Measurements from ENCODE around the gene PRXL2B.
"Not testable (repeated sequence)": the region's sequence is repeated elsewhere in the genome, so short reads cannot be mapped to it uniquely, and the experiment has no call there.

The PRXL2B gene

DNA sequence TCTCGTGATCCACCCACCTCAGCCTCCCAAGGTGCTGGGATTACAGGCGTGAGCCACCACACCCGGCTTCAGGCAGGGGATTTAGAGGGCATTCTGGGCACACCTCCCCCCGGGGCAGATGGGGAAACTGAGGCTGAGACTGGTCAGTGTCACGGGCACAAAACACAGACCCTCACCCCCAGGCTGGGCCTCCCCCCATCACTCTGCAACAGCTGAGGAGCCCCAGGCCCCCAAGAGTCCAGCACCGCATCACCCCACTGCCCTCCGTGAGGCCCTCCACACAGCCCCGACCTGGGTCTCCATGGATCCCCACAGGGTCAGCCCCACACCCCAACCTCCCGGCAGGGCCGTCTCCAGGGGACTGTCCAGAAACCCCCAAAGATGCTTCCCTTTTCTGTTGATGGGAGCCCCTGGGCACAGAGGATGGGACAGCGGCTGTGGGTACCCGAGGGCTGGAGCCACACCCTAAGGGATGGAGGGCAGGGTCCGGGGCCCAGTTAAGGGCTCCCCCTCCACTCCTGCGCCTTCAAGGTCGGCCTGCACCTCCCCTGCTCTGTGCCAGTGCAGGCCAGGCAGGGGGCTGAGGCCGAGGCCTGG, 19.4 kb upstream of the PRXL2B start:
- H3K36me3 Mint-ChIP-seq = peaks cover 2% of the 10 kb centered on the region
- H3K27me3 Mint-ChIP-seq = no peaks in the 10 kb centered on the region
- H3K27ac Mint-ChIP-seq = no peak overlapping the region
- no peaks in the 10 kb centered on the region for H3K4me1 Mint-ChIP-seq (ENCODE audit: low read depth)
- H3K9me3 Mint-ChIP-seq (ENCODE audit: low read depth) = no peaks in the 10 kb centered on the region
- H3K4me3 Mint-ChIP-seq = no peak overlapping the region

GRCh38 chr1:2568187-2568816, 18.3 kb upstream of the PRXL2B start:
- not testable (repeated sequence) for H3K27me3 Mint-ChIP-seq; H3K4me3 Mint-ChIP-seq; H3K36me3 Mint-ChIP-seq; H3K9me3 Mint-ChIP-seq (ENCODE audit: low read depth); H3K27ac Mint-ChIP-seq; H3K4me1 Mint-ChIP-seq (ENCODE audit: low read depth)

DNA sequence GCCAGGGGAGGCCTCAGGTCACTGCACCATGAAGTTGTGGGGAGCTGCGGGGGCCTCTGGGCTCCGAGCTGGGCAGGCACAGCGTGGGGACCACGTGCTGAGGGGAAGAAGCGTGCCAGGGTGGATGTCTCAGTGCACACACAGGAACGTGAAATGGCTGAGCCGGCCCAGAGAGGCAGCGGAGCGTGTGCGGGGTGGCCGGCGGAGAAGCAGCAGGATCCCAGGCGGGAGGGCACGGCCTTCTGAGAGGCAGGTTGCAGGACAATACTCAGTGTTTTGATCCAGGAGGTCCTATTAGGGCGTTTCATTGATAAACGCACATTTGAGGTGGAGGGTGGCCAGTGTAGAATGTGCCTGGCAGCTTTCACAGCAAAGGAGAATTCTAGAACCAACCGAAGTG, 17.5 kb upstream of the PRXL2B start:
- Mint-ChIP-seq H3K36me3 (peaks cover 2% of the 10 kb centered on the region), H3K9me3 (ENCODE audit: low read depth) (peaks cover 5% of the 10 kb centered on the region), H3K27ac (no peak overlapping the region), H3K4me1 (ENCODE audit: low read depth) (peaks cover under 1% of the 10 kb centered on the region), H3K4me3 (no peak overlapping the region), H3K27me3 (no peaks in the 10 kb centered on the region)

DNA sequence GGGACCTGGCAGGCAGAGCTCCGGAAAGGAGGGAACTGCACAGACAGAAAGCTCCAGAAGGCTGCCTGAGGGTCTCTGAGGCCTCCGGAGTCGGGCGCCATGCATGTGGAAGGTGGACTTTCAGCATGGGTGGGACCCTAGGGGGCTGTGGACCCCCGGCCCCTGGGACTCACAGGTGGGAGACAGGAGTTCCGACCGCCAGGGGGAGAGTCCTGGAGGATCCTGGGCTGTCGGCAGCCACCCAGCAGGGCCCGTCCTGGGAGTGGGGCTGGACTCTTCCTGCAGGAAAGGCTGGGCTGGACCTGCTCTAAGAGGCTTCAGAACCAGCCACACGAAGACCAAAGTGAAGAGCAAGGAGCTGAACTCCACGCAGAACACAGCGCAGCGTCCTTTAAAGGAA, 16.9 kb upstream of the PRXL2B start:
- H3K4me3 Mint-ChIP-seq; H3K36me3 Mint-ChIP-seq; H3K4me1 Mint-ChIP-seq (ENCODE audit: low read depth); H3K27ac Mint-ChIP-seq; H3K27me3 Mint-ChIP-seq; H3K9me3 Mint-ChIP-seq (ENCODE audit: low read depth): not testable (repeated sequence)

- Mint-ChIP-seq H3K9me3 (ENCODE audit: low read depth) (peaks cover 7% of the 10 kb centered on the region), H3K4me1 (ENCODE audit: low read depth) (peaks cover 3% of the 10 kb centered on the region), H3K27ac (no peak overlapping the region), H3K4me3 (no peak overlapping the region), H3K27me3 (no peaks in the 10 kb centered on the region), H3K36me3 (peaks cover 2% of the 10 kb centered on the region)
These were observed 16.2 kb upstream of the PRXL2B start for GRCh38 chr1:2570332-2570731.

- Mint-ChIP-seq H3K36me3 (peaks cover 2% of the 10 kb centered on the region), H3K4me3 (no peak overlapping the region), H3K4me1 (ENCODE audit: low read depth) (peaks cover 3% of the 10 kb centered on the region), H3K27me3 (no peaks in the 10 kb centered on the region), H3K9me3 (ENCODE audit: low read depth) (peaks cover 7% of the 10 kb centered on the region), H3K27ac (no peak overlapping the region)
These were observed 15.2 kb upstream of the PRXL2B start for GRCh38 chr1:2571348-2571747.

DNA sequence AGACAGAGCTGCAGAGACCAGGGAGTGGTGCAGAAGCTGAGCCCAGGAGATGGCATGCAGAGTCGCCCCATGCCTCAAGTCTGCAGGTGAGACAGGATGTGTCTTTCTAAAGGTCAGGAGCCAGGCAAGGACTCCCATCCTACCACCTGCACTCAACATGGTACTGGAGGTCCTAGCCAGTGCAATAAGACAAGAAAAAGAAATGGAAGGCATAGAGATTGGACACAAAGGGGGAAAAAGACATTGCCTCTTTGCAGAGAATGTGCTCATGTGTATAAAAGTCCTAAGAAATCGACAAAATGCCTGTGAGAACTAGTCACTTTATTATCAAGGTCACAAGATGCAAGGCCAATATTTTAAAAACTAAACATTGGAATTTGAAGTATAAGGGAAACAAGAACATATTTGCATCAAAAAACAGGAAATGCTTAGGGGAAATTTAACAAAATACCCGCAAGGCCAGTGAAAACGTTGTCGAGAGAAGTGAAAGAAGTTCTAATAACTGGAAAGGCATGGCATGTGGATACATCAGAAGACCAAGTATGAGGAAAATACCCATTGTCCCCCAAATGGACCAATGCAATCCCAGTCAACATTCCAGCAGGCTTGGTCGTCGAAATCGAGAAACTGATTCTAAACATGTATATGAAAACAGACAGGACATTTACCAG, 13.2 kb upstream of the PRXL2B start:
- Mint-ChIP-seq H3K27ac (no peak overlapping the region), H3K36me3 (peaks cover 2% of the 10 kb centered on the region)

GRCh38 chr1:2574350-2574749, 12.2 kb upstream of the PRXL2B start:
- Mint-ChIP-seq H3K9me3 (ENCODE audit: low read depth) (peaks cover 7% of the 10 kb centered on the region), H3K4me1 (ENCODE audit: low read depth) (peaks cover 19% of the 10 kb centered on the region), H3K27me3 (no peaks in the 10 kb centered on the region), H3K4me3 (no peak overlapping the region), H3K36me3 (peaks cover 2% of the 10 kb centered on the region), H3K27ac (no peak overlapping the region)

More for the DNA sequence above, 13.2 kb upstream of the PRXL2B start:
- Mint-ChIP-seq H3K4me3 (no peak overlapping the region), H3K4me1 (ENCODE audit: low read depth) (peaks cover 12% of the 10 kb centered on the region), H3K9me3 (ENCODE audit: low read depth) (peaks cover 7% of the 10 kb centered on the region), H3K27me3 (no peaks in the 10 kb centered on the region)

DNA sequence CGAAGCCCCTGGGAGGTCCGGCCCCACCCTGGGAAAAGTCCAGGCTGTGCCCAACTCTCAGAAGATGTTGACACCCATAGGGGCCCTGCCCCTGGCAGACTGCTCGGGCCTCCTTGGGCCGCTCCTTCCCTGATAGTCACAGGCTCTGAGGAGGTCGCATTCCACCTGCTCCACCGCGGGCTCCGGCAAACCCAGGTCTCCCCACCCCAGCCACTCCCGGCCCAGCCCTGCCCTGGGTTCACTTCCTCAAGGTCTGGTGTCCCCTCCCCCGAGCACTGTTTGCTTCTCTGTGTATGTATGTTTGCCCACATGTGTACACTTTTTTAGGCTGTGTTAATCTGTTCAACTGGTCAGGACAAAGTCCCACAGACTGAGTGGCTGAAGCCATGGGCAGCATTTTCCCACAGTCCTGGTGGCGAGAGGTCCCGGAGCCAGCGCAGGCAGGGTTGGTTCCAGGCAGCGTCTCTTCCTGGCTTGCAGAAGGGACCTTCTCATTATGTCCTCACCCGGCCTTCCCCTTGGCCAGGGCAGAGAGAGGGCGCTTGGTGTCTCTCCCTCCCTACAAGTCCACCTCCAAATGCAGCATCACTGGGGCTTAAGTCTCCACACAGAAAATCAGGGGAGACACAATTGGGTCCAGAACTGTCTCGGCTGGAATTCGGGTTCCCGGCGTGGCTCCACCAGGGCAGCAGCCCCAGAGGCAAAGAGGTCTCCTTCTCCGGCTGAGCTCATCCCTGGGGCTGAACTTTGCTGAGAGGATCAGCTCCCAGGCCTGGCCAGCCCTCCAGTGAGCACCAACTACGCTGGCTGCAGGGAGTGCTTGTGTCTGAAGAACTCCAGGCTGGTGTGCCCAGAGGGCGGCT, 10.5 kb upstream of the PRXL2B start:
- Mint-ChIP-seq H3K4me1 (ENCODE audit: low read depth) (peaks cover 32% of the 10 kb centered on the region), H3K4me3 (no peak overlapping the region), H3K27me3 (no peaks in the 10 kb centered on the region), H3K36me3 (peaks cover under 1% of the 10 kb centered on the region), H3K27ac (peak overlapping the region; percentile 22), H3K9me3 (ENCODE audit: low read depth) (peaks cover 7% of the 10 kb centered on the region)

GRCh38 chr1:2577565-2578075, 9.0 kb upstream of the PRXL2B start:
- H3K27me3 Mint-ChIP-seq; H3K9me3 Mint-ChIP-seq (ENCODE audit: low read depth); H3K36me3 Mint-ChIP-seq: not testable (repeated sequence)
- H3K27ac Mint-ChIP-seq = peak overlapping the region; percentile 96
- H3K4me1 Mint-ChIP-seq (ENCODE audit: low read depth) = peaks cover 45% of the 10 kb centered on the region
- peak overlapping the region; percentile 63 for H3K4me3 Mint-ChIP-seq

DNA sequence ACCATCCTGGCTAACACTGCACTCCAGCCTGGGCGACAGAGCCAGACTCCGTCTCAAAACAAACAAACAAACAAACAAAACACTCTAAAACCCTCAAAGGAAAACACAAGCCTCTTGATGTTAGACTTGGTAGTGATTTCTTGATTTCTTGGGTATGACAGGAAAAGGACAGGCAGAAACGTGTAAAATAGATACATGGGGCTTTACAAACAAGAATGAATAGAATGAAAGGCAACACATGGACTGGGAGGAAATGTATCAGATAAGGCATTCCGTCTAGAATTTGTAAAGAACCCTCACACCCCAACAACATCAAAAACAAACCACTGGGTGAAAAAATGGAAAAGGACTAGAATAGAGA, 7.8 kb upstream of the PRXL2B start:
- Mint-ChIP-seq H3K27ac (peak overlapping the region; percentile 96), H3K4me3 (peak overlapping the region; percentile 58), H3K4me1 (ENCODE audit: low read depth) (peaks cover 53% of the 10 kb centered on the region), H3K9me3 (ENCODE audit: low read depth) (peaks cover 6% of the 10 kb centered on the region), H3K36me3 (peaks cover 2% of the 10 kb centered on the region), H3K27me3 (no peaks in the 10 kb centered on the region)

DNA sequence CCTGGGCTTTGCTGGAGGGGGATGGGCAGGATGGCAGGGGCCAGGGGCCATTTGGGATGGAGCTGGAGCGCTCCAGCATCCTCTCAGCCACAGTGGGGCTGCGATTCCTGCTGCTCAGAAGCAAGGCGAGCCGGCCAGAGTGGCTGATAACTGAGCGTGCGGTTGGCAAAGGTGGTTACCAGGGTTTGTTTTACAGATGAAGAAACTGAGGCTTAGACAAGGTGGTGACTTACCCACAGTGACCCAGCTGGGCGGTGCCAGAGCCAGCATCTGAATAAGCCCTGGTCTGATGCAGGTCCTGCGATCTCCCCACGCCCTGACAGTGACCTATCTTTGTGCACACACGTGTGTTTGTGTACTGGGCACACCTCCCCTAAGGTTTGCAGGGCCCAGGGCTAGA, 5.9 kb upstream of the PRXL2B start:
- H3K4me1 Mint-ChIP-seq (ENCODE audit: low read depth) = peaks cover 66% of the 10 kb centered on the region
- H3K36me3 Mint-ChIP-seq = peaks cover 2% of the 10 kb centered on the region
- H3K4me3 Mint-ChIP-seq = peak overlapping the region; percentile 46
- no peaks in the 10 kb centered on the region for H3K27me3 Mint-ChIP-seq
- no peaks in the 10 kb centered on the region for H3K9me3 Mint-ChIP-seq (ENCODE audit: low read depth)
- peak overlapping the region; percentile 41 for H3K27ac Mint-ChIP-seq

DNA sequence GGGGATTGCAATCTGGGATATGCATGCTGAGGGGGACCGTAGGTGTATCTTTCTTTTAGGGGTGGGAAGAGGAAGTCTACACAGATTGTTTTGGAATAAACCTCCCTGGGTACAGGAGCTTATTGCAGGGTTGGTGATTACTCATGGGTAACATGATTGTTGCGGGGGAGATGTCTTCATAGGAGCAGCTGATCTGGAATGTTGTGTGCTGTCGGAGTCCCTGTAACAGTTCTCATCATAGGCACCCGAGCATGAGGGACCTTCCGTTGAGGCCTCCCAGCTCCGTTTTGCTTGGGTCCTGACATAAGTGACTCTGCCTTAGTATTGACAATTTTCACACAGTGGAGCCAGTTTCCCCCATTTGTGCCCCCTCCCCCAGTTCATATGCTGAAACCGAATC, 4.2 kb upstream of the PRXL2B start:
- H3K27ac Mint-ChIP-seq = peak overlapping the region; percentile 94
- H3K36me3 Mint-ChIP-seq = peaks cover 2% of the 10 kb centered on the region
- H3K4me1 Mint-ChIP-seq (ENCODE audit: low read depth) = peaks cover 62% of the 10 kb centered on the region
- H3K4me3 Mint-ChIP-seq = no peak overlapping the region
- no peaks in the 10 kb centered on the region for H3K9me3 Mint-ChIP-seq (ENCODE audit: low read depth)
- H3K27me3 Mint-ChIP-seq = no peaks in the 10 kb centered on the region

- Mint-ChIP-seq H3K4me1 (ENCODE audit: low read depth) (peaks cover 57% of the 10 kb centered on the region), H3K27ac (peak overlapping the region; percentile 93), H3K27me3 (no peaks in the 10 kb centered on the region), H3K4me3 (peak overlapping the region; percentile 87), H3K36me3 (peaks cover 2% of the 10 kb centered on the region), H3K9me3 (ENCODE audit: low read depth) (no peaks in the 10 kb centered on the region)
These were observed 3.2 kb upstream of the PRXL2B start for GRCh38 chr1:2583331-2583791.

All from activated naive CD8-positive, alpha-beta T cell (primary cell).